T-helper 1 cell (primary cell): ENCODE measurements around the gene ABO.
"Not testable (repeated sequence)": the region's sequence is repeated elsewhere in the genome, so short reads cannot be mapped to it uniquely, and the experiment has no call there.

ENCODE experiments used
- DNase-seq, 5 donors: peaks; one replicate each; pipeline ENCODE4 v3.0.0-alpha.2; 2012 to 2020

Gene ABO

DNA sequence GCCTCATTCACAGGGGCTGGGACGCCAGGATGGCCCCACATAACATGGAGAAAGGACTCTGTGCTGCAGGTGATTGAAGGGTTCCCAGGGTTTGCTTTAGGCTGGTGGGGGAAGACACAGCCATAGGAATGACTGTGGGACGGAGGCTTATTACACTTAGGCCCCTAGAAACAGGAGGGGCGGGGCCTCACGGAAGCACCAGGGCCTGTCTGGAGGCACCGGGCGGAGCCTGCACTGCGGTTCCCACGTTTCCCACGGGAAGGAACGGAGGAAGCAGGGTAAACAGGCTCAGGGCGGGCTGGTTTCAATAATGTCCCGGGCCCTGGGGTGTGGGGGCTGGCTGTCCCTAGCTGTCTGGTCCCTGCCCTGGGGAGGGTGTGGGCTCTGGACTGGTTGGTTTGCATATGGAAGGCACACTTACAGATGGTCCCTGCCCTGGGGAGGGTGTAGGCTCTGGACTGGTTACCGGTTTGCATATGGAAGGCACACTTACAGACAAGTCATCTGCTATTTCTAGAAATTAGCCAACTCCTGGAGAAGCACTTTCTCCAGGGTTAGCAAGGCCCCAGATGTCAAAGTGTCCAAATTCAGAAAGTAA is 51.7 kb downstream of the ABO start:
- not testable (repeated sequence) for DNase-seq

DNA sequence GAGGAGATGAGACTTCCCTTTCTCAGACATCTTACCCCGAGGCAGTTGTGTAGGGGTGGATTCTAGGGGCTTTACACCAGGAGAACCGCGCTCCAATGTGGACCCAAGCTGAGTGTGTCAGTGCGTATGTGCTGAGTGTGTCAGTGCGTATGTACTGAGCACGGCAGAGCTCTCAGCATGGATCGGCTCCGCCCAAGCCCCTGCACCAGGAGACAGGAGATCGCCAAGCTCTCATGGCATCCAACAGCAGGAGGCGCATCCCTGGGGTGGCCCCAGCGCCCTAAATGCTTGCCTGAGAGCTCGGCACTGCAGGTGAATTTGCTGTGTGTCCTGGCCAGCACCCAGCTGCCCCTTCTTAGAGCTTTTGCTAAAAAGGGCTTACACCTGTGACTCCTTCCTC is 53.0 kb downstream of the ABO start:
- DNase-seq = not testable (repeated sequence)

GRCh38 chr9:133221177-133221809 is 53.7 kb downstream of the ABO start:
- DNase-seq = no peak

GRCh38 chr9:133218049-133218975 is 56.7 kb downstream of the ABO start:
- DNase-seq = not testable (repeated sequence)

DNA sequence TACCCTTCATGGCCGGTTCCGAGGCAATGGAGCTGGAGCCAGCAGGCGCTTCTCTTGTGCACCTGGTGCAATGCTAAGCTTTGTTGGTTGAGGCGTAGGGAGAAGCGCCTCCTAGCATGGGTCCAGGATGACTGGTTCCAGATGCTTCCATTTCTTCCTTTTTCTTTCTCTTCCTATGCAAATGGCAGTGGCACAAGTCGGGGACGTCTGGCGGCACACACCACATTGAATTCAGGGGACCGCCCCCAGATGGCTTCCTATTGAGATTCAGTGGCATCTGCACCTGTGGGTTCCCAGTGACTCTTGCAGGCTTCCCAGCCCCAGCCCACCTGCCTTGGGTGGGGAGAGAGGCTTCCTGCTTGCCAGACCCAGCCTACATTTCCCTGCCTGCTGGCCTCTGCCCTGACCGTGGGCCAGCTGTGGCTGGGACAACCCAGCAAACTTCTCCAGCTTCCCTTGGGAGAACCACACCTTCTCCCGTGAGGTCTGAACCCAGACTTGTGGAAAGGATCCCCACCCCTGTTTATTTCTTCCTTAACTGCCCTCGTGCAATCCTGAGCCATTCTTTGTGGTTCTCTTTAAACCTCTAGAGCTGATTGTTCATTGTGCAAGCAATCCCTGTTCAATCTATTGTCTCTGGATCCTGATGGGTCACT is 57.5 kb downstream of the ABO start:
- not testable (repeated sequence) for DNase-seq

GRCh38 chr9:133214276-133214675 is 60.7 kb downstream of the ABO start:
- not testable (repeated sequence) for DNase-seq

DNA sequence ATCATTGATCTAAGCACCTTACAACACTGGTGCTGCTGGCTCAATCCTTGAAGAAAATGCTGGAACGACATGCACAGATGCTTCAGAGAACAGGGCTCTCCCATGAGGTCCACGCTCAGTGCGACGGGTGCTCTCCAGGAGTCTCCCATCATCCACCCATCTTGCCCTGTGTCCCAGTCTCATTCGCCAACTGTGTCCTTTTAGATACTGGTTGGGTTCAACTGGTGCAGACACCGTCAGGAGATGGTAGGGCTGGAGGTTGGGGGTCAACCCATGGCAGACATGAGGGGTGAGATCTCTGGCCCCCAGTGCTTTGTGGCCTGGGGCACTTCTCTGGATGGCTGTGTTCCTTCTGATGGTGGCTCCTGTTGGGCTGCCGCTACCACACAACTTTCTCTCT is 64.4 kb downstream of the ABO start:
- no peak for DNase-seq

GRCh38 chr9:133210202-133210532 is 64.8 kb downstream of the ABO start:
- DNase-seq = no peak

DNA sequence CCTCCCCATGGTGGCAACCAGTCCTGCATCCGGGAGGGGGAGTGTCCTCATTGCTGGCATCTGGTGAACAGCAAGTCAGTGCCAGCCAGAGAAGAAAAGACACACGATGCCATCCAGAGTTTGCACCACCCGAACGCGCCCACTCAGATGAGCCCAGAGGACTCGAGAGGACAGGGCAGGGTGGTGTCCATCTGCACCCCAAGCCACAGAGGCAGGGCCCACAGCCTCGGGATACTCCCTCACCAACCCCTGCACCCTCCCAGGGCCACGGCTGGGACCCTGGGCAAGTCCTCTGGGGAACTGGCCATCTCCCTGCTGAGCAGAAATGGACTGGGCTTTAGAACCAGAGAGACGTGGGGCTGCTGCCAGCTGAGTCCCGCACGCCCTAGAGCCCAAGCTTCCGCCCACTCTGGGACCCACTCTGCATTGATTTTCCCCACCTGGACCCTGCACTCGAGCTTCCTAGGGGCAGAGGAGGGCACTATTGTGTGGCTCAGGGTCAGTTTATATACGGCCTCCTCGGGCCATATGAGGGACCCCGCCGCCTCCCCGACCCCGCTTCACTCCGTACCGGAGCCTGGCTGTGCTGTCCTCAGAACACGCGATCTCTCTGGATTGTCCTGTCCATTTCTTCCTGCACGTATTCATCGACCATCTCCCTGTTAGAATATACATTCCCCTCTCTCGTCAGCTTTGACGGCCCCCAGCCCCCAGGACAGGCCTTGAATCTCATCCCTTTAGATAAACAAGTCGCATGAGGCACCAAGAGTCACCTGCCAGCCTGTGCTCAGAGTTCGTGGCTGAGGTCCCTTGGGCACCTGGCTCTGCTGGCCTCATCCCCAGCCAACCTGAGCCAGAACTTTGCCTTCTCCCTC is 65.4 kb downstream of the ABO start:
- DNase-seq = not testable (repeated sequence)

GRCh38 chr9:133208880-133209300 is 66.1 kb downstream of the ABO start, which contains the start of gene OBP2B:
OBP2B (minus strand) TSS chr9:133209250; CDS start chr9:133209199, 51 bp downstream.
- not testable (repeated sequence) for DNase-seq

DNA sequence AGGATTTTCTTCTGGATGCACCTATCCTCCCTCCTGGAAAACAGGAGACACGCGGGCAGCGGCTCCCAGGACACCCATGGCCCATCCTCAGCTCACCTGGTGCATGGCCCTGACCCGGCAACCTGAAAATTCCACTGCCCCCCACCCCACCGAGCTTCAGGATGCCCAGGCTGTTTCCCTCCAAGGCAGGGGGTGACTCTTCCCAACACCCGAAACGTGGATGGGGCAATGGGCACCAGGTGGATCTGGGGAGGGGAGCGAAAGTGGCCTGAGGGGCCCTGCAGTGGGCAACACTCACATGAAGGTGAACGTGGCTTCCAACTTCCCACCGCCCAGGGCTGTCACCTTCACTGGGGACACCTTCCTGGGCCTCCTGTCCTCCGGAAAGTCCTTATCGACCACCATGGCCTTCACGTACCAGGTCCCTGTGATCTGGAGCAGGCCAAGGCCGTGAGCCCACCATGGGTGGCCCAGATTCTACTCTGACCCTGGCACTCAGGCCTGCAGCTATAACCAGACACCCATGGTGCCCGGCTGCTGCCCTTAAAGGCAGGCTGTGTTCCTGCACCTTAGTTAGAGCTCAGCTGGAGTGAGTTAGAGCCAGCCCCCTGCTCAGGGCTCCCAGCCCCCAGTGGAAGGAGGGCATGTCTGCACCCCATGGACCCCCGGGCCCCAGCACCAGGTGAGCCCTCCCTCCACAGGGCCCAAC is 66.7 kb downstream of the ABO start:
- not testable (repeated sequence) for DNase-seq

DNA sequence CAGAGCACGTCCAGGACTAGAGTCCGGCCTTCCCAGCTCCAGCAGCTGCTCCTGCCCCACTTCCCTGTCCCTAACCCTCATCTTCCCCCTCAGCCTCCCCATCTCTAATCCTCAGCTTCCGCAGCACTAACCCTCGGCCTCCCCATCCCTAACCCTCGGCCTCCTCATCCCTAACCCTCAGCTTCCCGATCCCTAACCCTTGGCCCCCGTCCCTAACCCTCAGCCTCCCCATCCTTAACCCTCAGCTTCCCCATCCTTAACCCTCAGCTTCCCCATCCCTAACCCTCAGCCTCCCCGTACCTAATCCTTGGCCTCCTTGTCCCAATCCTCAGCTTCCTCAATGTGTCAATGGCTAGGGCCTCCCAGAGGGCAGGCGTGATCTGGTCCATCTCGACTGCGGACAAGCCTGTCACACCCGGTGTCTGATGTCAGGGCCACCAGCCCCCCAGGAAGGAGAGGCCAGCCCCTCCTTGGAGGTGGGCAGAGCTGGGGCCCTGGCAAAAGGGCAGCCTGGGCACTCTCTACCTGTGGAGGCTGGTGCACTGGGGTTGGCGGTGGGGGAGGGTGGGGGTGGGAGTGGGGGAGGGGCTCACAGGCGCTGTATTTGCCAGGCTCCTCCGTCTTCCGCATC is 67.3 kb downstream of the ABO start:
- DNase-seq = no peak

DNA sequence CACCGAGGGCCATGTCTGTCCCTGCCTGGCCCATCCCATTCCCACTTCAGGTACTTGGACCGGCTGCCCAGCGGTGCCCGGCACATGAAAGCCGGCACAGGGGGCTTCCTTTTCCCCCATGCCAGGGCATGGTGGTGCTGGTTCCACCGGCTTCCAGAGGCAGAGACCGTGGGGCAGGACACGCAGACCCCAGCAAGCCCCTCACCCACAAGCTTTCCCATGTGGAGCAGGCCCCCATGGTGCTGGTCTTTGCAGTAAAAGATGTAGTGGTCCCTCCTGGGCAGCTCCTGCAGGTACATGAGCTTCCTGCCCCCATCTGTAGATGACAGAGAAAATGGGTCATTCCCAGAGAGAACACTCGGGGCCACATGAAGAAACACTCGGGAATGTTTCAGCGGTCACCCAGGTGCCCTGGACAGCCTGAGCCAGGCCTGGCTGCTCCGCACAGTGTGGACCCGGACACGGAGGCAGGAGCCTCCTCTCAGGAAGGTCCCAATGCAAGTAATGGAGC is 67.9 kb downstream of the ABO start:
- no peak for DNase-seq

DNA sequence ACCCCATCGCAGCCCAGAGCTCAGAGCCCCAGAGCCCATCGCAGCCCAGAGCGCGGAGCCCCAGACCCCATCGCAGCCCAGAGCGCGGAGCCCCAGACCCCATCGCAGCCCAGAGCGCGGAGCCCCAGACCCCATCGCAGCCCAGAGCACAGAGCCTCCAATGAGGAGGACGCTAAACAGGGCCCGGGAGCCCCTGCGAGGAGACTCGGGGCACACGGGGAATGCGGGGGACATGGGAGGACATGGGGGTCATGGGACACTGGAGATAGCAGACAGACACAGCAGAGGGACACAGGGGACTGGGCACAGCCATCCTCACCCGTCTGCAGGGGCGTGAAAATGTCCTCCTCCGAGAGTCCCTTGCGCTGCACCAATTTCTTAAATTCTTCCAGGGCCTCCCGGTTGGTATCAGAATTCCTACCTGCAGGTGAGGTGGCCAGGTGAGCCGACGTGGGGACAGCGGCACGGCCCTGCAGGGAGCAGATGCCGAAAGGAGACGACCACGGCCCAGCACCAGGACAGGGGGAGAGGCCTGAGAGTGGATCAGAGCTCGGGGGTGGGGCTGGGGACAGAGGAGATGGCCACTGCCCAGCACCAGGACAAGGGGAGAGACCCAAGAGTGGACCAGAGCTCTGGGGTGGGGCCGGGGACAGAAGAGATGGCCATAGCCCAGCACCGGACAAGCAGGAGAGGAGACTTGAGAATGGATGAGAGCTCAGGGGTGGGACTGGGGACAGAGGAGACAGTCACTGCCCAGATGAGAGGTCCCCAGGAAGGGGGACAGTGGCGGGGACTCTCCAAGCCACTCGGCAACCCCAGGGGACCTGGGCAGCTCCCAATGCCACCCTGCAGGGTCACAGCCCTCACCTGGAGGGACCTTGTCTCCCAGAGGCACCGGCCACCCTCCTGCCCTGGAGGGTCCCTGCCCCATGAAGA is 68.7 kb downstream of the ABO start:
- DNase-seq = no peak

DNA sequence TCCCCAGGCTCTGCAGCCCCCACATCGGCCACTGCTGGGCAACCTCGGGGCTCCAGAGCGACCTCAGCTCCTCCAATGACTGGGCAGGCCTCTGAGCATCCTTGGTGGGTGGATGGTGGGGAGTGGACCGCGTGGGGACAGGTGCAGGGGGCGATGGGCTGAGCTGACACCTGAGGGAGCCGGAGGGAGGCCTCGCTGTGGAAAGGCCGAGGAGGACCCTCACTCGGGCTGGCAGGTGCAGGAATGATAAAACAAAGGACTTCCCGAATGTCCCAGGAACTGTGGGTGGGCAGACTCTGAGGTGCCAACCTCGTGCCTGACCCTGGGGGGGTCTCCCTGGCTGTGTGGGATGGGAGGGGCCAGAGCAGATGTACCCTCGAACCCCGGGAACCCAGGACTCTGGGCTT is 69.5 kb downstream of the ABO start:
- not testable (repeated sequence) for DNase-seq
